ENCODE results near the gene RBM17. TPM values are rescaled to one million over a fixed set of nuclear protein-coding genes. Genes with fewer than 3 reads are reported as not detected.

RBM17 gene
- polyA plus RNA-seq, 1 experiment: 28.9 TPM

- no peak overlapping the region for H3K4me3 ChIP-seq (ENCODE audit: low read depth, low read length)
- no peak for DNase-seq (ENCODE audit: low read depth)
- peaks cover 8% of the 10 kb centered on the region for H3K27me3 ChIP-seq (ENCODE audit: control insufficient read depth, insufficient read depth, low read length)
- ChIA-PET CTCF (interaction anchor here (1.3 to 1.9 kb wide), 4 partner anchors 69 to 319 kb away, joined by 3 to 9 read pairs (median 4); partner anchors contain the start of gene PFKFB3), POLR2A (no interaction called here)
- TF ChIP-seq CTCF (IDR thresholded peaks at IDR 0.05; ENCODE audit: insufficient read depth, low read depth, low read length): no peak
- H3K36me3 ChIP-seq (ENCODE audit: control insufficient read depth, insufficient read depth, low read length): no peaks in the 10 kb centered on the region
Measured at GRCh38 chr10:6082496-6083395, 6.1 kb upstream of the RBM17 start.

GRCh38 chr10:6083523-6084475 lies 5.0 kb upstream of the RBM17 start:
- ChIA-PET CTCF (interaction anchor here (0.6 to 1.9 kb wide), 7 partner anchors 23 to 318 kb away, joined by 3 to 9 read pairs (median 3); partner anchors contain the start of gene PFKFB3), POLR2A (no interaction called here)
- H3K36me3 ChIP-seq (ENCODE audit: control insufficient read depth, insufficient read depth, low read length): no peaks in the 10 kb centered on the region
- TF ChIP-seq CTCF (IDR thresholded peaks at IDR 0.05; ENCODE audit: insufficient read depth, low read depth, low read length): no peak
- peaks cover 8% of the 10 kb centered on the region for H3K27me3 ChIP-seq (ENCODE audit: control insufficient read depth, insufficient read depth, low read length)
- H3K4me3 ChIP-seq (ENCODE audit: low read depth, low read length): no peak overlapping the region
- no peak for DNase-seq (ENCODE audit: low read depth)

GRCh38 chr10:6086375-6087233 lies 2.2 kb upstream of the RBM17 start:
- Histone ChIP-seq H3K36me3 (ENCODE audit: control insufficient read depth, insufficient read depth, low read length) (no peaks in the 10 kb centered on the region), H3K27me3 (ENCODE audit: control insufficient read depth, insufficient read depth, low read length) (peaks cover 7% of the 10 kb centered on the region), H3K4me3 (ENCODE audit: low read depth, low read length) (no peak overlapping the region)
- TF ChIP-seq CTCF (IDR thresholded peaks at IDR 0.05; ENCODE audit: insufficient read depth, low read depth, low read length): peak; percentile 95
- ChIA-PET CTCF (interaction anchor here (0.7 to 3.4 kb wide), 25 partner anchors 9 to 653 kb away, joined by 3 to 32 read pairs (median 5); no protein-coding TSS in a partner anchor), POLR2A (interaction anchor here (0.5 kb wide), 1 partner anchor 328 kb away, joined by 4 read pairs; no protein-coding TSS in a partner anchor)
- peak; percentile 23 for DNase-seq (ENCODE audit: low read depth)

GRCh38 chr10:6089334-6090219 lies 743 bp downstream of the RBM17 start:
- H3K36me3 ChIP-seq (ENCODE audit: control insufficient read depth, insufficient read depth, low read length): no peaks in the 10 kb centered on the region
- ChIA-PET POLR2A (interaction anchor here (0.9 kb wide), 1 partner anchor 32 kb away, joined by 3 read pairs; no protein-coding TSS in a partner anchor), CTCF (interaction anchor here (0.6 to 4.6 kb wide), 18 partner anchors 8 to 312 kb away, joined by 3 to 14 read pairs (median 3); partner anchors contain the start of gene PFKFB3)
- no peak for DNase-seq (ENCODE audit: low read depth)
- H3K27me3 ChIP-seq (ENCODE audit: control insufficient read depth, insufficient read depth, low read length): 0 out of 2 replicates have a peak, but pooled peaks cover 2% of the 10 kb centered on the region
- H3K4me3 ChIP-seq (ENCODE audit: low read depth, low read length): peak overlapping the region; percentile 92
- TF ChIP-seq CTCF (IDR thresholded peaks at IDR 0.05; ENCODE audit: insufficient read depth, low read depth, low read length): no peak

All from BJ (cell line).